IMR-90 (cell line): ENCODE data around the gene GNL3L. TPM values are rescaled to one million over a fixed set of nuclear protein-coding genes. Genes with fewer than 3 reads are reported as not detected.

Experiments used
- ATAC-seq: fragments of 200-7000 bp; cut with Tn5 transposase; 2 replicates; pipeline ENCODE4 v1.9.1; 2020; ENCODE audit warnings: low read depth, mild to moderate bottlenecking, moderate library complexity
- BruUV-seq: library from RNA; stranded (reverse); fragments of 400-500 nt; replicated peaks from 2 replicates; lab custom pipeline; 2021; lab: Mats Ljungman, UMichigan
- CTCF ChIA-PET: fragments of 300-600 bp; formaldehyde crosslinking; extraction: SDS; loops from one replicate; lab custom pipeline; 2021; ENCODE audit warnings: antibody characterized with exemption; lab: Yijun Ruan, JAX
- POLR2A ChIA-PET: fragments of 300-600 bp; sonication (Branson Sonifier 250); formaldehyde crosslinking; loops from one replicate; lab custom pipeline; 2022; ENCODE audit warnings: antibody characterized with exemption; ENCODE audit not compliant: unreplicated experiment; lab: Charles Lee
- DNase-seq: peaks from one replicate; pipeline ENCODE4 v3.0.0; 2013
- H2AFZ ChIP-seq: replicated peaks from 2 replicates; pipeline ENCODE3; 2013; ENCODE audit warnings: low read length, mild to moderate bottlenecking; ENCODE audit not compliant: poor library complexity
- H2AK5ac ChIP-seq: 2 replicates; pipeline ENCODE4 v1.6.1; 2013; ENCODE audit warnings: low read depth, low read length, inconsistent platforms
- H2AK9ac ChIP-seq: replicated peaks from 2 replicates; pipeline ENCODE3; 2013; ENCODE audit warnings: mild to moderate bottlenecking, low read depth, low read length, moderate library complexity; ENCODE audit not compliant: poor library complexity
- H2BK120ac ChIP-seq: 2 replicates; pipeline ENCODE4 v1.6.1; 2013; ENCODE audit warnings: low read depth, low read length, inconsistent platforms
- H2BK15ac ChIP-seq: 3 replicates; pipeline ENCODE4 v1.6.1; 2013; ENCODE audit warnings: low read depth, low read length, inconsistent platforms
- H2BK20ac ChIP-seq: 2 replicates; pipeline ENCODE4 v1.6.1; 2013; ENCODE audit warnings: low read depth, mild to moderate bottlenecking, inconsistent platforms, low read length, moderate library complexity
- H2BK5ac ChIP-seq: 2 replicates; pipeline ENCODE4 v1.6.1; 2013; ENCODE audit warnings: mild to moderate bottlenecking, low read depth, low read length, inconsistent platforms; ENCODE audit not compliant: poor library complexity, severe bottlenecking
- H3K14ac ChIP-seq: replicated peaks from 2 replicates; pipeline ENCODE4 v1.6.1; 2013; ENCODE audit warnings: low read depth, low read length, inconsistent platforms
- H3K18ac ChIP-seq: 2 replicates; pipeline ENCODE4 v1.6.1; 2013; ENCODE audit warnings: low read depth, low read length, control low read depth
- H3K23ac ChIP-seq: 2 replicates; pipeline ENCODE4 v1.6.1; 2013; ENCODE audit warnings: low read depth, low read length, inconsistent platforms
- H3K27ac ChIP-seq: 2 replicates; pipeline ENCODE4 v1.5.1; 2013; ENCODE audit warnings: mild to moderate bottlenecking, control low read depth, low read length; ENCODE audit not compliant: insufficient read depth
- H3K27me3 ChIP-seq: 2 replicates; pipeline ENCODE4 v1.6.1; 2013; ENCODE audit warnings: low read length; ENCODE audit not compliant: control insufficient read depth, insufficient read depth
- H3K36me3 ChIP-seq: 2 replicates; pipeline ENCODE4 v1.6.1; 2013; ENCODE audit warnings: low read length, mixed read lengths; ENCODE audit not compliant: control insufficient read depth, insufficient read depth
- H3K4ac ChIP-seq: 2 replicates; pipeline ENCODE4 v1.6.1; 2013; ENCODE audit warnings: low read depth, low read length, inconsistent platforms
- H3K4me1 ChIP-seq: 2 replicates; pipeline ENCODE4 v1.6.1; 2013; ENCODE audit warnings: low read length, mixed read lengths; ENCODE audit not compliant: control insufficient read depth, insufficient read depth
- H3K4me2 ChIP-seq: 2 replicates; pipeline ENCODE4 v1.6.1; 2013; ENCODE audit warnings: low read depth, mild to moderate bottlenecking, control low read depth, low read length, moderate library complexity
- H3K4me3 ChIP-seq: 2 replicates; pipeline ENCODE4 v1.5.1; 2013; ENCODE audit warnings: low read depth, mild to moderate bottlenecking, control low read depth, low read length, moderate library complexity; ENCODE audit not compliant: insufficient read depth
- H3K56ac ChIP-seq: 2 replicates; pipeline ENCODE4 v1.6.1; 2013; ENCODE audit warnings: low read length, inconsistent platforms; ENCODE audit not compliant: insufficient read depth; ENCODE audit errors: extremely low read depth
- H3K79me1 ChIP-seq, 2 experiments: 2 replicates each; pipeline ENCODE4 v1.6.1; 2013; ENCODE audit warnings: low read length in 2 of 2, inconsistent platforms in 1 of 2, low read depth in 1 of 2
- H3K9ac ChIP-seq: 2 replicates; pipeline ENCODE4 v1.6.1; 2013; ENCODE audit warnings: low read depth, low read length, control low read depth
- H3K9me1 ChIP-seq: 2 replicates; pipeline ENCODE4 v1.6.1; 2013; ENCODE audit warnings: low read length, inconsistent platforms; ENCODE audit not compliant: insufficient read depth
- H3K9me3 ChIP-seq: 2 replicates; pipeline ENCODE4 v1.6.1; 2013; ENCODE audit warnings: low read length; ENCODE audit not compliant: control insufficient read depth, insufficient read depth
- H4K20me1 ChIP-seq: 2 replicates; pipeline ENCODE4 v1.6.1; 2013; ENCODE audit warnings: low read length, inconsistent platforms; ENCODE audit not compliant: insufficient read depth
- H4K5ac ChIP-seq: 2 replicates; pipeline ENCODE4 v1.6.1; 2013; ENCODE audit warnings: mild to moderate bottlenecking, low read depth, low read length, control low read depth
- H4K8ac ChIP-seq, 2 experiments: 2 replicates each; pipeline ENCODE4 v1.6.1; 2013; ENCODE audit warnings: low read depth in 2 of 2, low read length in 2 of 2, control low read depth in 1 of 2, inconsistent platforms in 1 of 2
- H4K91ac ChIP-seq: 2 replicates; pipeline ENCODE4 v1.6.1; 2013; ENCODE audit warnings: low read depth, low read length, inconsistent platforms; ENCODE audit not compliant: insufficient read depth
- BHLHE40 ChIP-seq: fragments of 150-350 bp; IDR thresholded peaks from 2 replicates; pipeline ENCODE4 v1.6.1; 2016; ENCODE audit warnings: mild to moderate bottlenecking, low read depth, low read length
- CEBPB ChIP-seq: IDR thresholded peaks from 2 replicates; pipeline ENCODE4 v1.6.1; 2012; ENCODE audit warnings: low read depth, low read length, improper control_type of control experiment
- ELK1 ChIP-seq: fragments of 150-350 bp; IDR thresholded peaks from 2 replicates; pipeline ENCODE4 v1.6.1; 2016; ENCODE audit warnings: low read depth, mild to moderate bottlenecking, low read length, moderate library complexity, borderline replicate concordance
- FOS ChIP-seq: fragments of 150-350 bp; IDR thresholded peaks from 2 replicates; pipeline ENCODE4 v1.6.1; 2016; ENCODE audit warnings: low read depth, low read length
- MAFK ChIP-seq: IDR thresholded peaks from 2 replicates; pipeline ENCODE4 v1.6.1; 2012; ENCODE audit warnings: low read depth, low read length, improper control_type of control experiment
- MXI1 ChIP-seq: IDR thresholded peaks from 2 replicates; pipeline ENCODE4 v1.6.1; 2012; ENCODE audit warnings: low read depth, mild to moderate bottlenecking, low read length, moderate library complexity, borderline replicate concordance
- NFE2L2 ChIP-seq: fragments of 150-350 bp; IDR thresholded peaks from 2 replicates; pipeline ENCODE4 v1.6.1; 2016; ENCODE audit warnings: low read depth, mild to moderate bottlenecking, low read length
- POLR2A ChIP-seq: IDR thresholded peaks from 2 replicates; pipeline ENCODE4 v1.6.1; 2012; ENCODE audit warnings: mild to moderate bottlenecking, low read depth, low read length
- RAD21 ChIP-seq: IDR thresholded peaks from 2 replicates; pipeline ENCODE4 v1.6.1; 2012; ENCODE audit warnings: low read length, improper control_type of control experiment
- RCOR1 ChIP-seq: IDR thresholded peaks from 2 replicates; pipeline ENCODE4 v1.6.1; 2012; ENCODE audit warnings: mild to moderate bottlenecking, low read length, improper control_type of control experiment; ENCODE audit not compliant: insufficient replicate concordance
- SMC3 ChIP-seq: fragments of 150-350 bp; IDR thresholded peaks from 2 replicates; pipeline ENCODE4 v1.6.1; 2016; ENCODE audit warnings: low read depth, mild to moderate bottlenecking, antibody characterized with exemption, low read length, moderate library complexity
- USF2 ChIP-seq: fragments of 150-350 bp; IDR thresholded peaks from 2 replicates; pipeline ENCODE4 v1.6.1; 2017; ENCODE audit warnings: mild to moderate bottlenecking, antibody characterized with exemption, low read length, low read depth
- WGBS, 2 experiments: methylation state at CpG; one replicate each; pipeline versions ENCODE4 v1.1.5 to v1.1.7; 2013; ENCODE audit warnings: missing lambda C conversion rate in 2 of 2; ENCODE audit not compliant: insufficient read length in 1 of 2; ENCODE audit errors: extremely low coverage in 2 of 2; 5-methylcytosine and 5-hydroxymethylcytosine counted together
- dilution Hi-C: fragments of 300-500 bp; cut with HindIII; formaldehyde crosslinking; loops from one replicate; pipeline ENCODE4 v1.14.3; 2018; ENCODE audit warnings: low sequenced_read_pairs; ENCODE audit not compliant: unreplicated experiment
- in situ Hi-C: fragments of 300-500 bp; cut with MboI; formaldehyde crosslinking; loops from 3 replicates; pipeline ENCODE4 v1.14.3; 2019; ENCODE audit warnings: low sequenced_read_pairs, inconsistent platforms, mixed read lengths
- intact Hi-C: fragments of 100-400 bp; cut with micrococcal nuclease; formaldehyde crosslinking; loops from 2 replicates; pipeline ENCODE4 v1.10.0; 2022
- polyA plus RNA-seq, 3 experiments: library from polyadenylated mRNA; depleted of rRNA; stranded (reverse); fragments of >200 nt; gene quantifications; 2 replicates each; pipeline ENCODE4 v1.2.3, GENCODE V29; 2012; ENCODE audit warnings: low replicate concordance in 1 of 3
- total RNA-seq: library from RNA; depleted of rRNA; stranded (reverse); fragments of >200 nt; gene quantifications from 2 replicates; pipeline ENCODE4 v1.2.3, GENCODE V29; 2012

GNL3L gene
- total and polyA plus RNA-seq, 2 of the 4 experiments (the other 2 are of a cell fraction): 16.5 to 48.8 TPM

GRCh38 chrX:54560411-54560810, 30.4 kb downstream of the GNL3L start:
- Histone ChIP-seq H4K91ac (no peak overlapping the region), H4K20me1 (no peaks in the 10 kb centered on the region), H2BK5ac (no peak overlapping the region), H3K9me1 (no peaks in the 10 kb centered on the region), H4K8ac (no peak overlapping the region), H2BK20ac (no peak overlapping the region), H2AFZ (no peak overlapping the region), H2BK15ac (no peak overlapping the region), H3K14ac (no peak overlapping the region), H2AK9ac (no peak overlapping the region), H3K4me1 (no peaks in the 10 kb centered on the region), H2BK120ac (no peak overlapping the region), H3K9me3 (no peaks in the 10 kb centered on the region), H3K18ac (no peak overlapping the region), H3K27me3 (no peaks in the 10 kb centered on the region), H3K23ac (no peak overlapping the region), H3K79me1 (no peaks in the 10 kb centered on the region), H3K4ac (no peak overlapping the region), H4K5ac (no peak overlapping the region), H2AK5ac (no peak overlapping the region), H3K9ac (no peak overlapping the region), H3K56ac (no peak overlapping the region), H3K4me2 (no peak overlapping the region), H3K27ac (no peak overlapping the region), H3K4me3 (no peak overlapping the region), H3K36me3 (peaks cover 24% of the 10 kb centered on the region)
- ChIA-PET POLR2A (no interaction called here), CTCF (no interaction called here)
- ATAC-seq (no peak), DNase-seq (no peak)
- in situ Hi-C loops: no loop called here
- no peak for TF ChIP-seq USF2
- no peak for TF ChIP-seq ELK1
- TF ChIP-seq RAD21: no peak
- no peak for TF ChIP-seq SMC3
- TF ChIP-seq MAFK: no peak
- TF ChIP-seq NFE2L2: no peak
- no peak for TF ChIP-seq RCOR1
- TF ChIP-seq MXI1: no peak
- TF ChIP-seq BHLHE40: no peak
- no peak for TF ChIP-seq POLR2A
- no peak for TF ChIP-seq CEBPB
- no peak for TF ChIP-seq FOS
- intact Hi-C loops: no loop called here
- dilution Hi-C loops: no loop called here
- BruUV-seq: no TSS peak
- WGBS, 2 experiments: no CpG with 5 or more reads among the region's 11 CpGs
